IMR-90 (cell line): ENCODE results near the gene GMCL1. TPM values are rescaled to one million over a fixed set of nuclear protein-coding genes. Genes with fewer than 3 reads are reported as not detected.

ENCODE experiments used
- ATAC-seq: fragments of 200-7000 bp; cut with Tn5 transposase; 2 replicates; pipeline ENCODE4 v1.9.1; 2020; ENCODE audit warnings: low read depth, mild to moderate bottlenecking, moderate library complexity
- BruUV-seq: library from RNA; stranded (reverse); fragments of 400-500 nt; replicated peaks from 2 replicates; lab custom pipeline; 2021; lab: Mats Ljungman, UMichigan
- CTCF ChIA-PET: fragments of 300-600 bp; formaldehyde crosslinking; extraction: SDS; loops from one replicate; lab custom pipeline; 2021; ENCODE audit warnings: antibody characterized with exemption; lab: Yijun Ruan, JAX
- POLR2A ChIA-PET: fragments of 300-600 bp; sonication (Branson Sonifier 250); formaldehyde crosslinking; loops from one replicate; lab custom pipeline; 2022; ENCODE audit warnings: antibody characterized with exemption; ENCODE audit not compliant: unreplicated experiment; lab: Charles Lee
- DNase-seq: peaks from one replicate; pipeline ENCODE4 v3.0.0; 2013
- H2AFZ ChIP-seq: replicated peaks from 2 replicates; pipeline ENCODE3; 2013; ENCODE audit warnings: low read length, mild to moderate bottlenecking; ENCODE audit not compliant: poor library complexity
- H2AK5ac ChIP-seq: 2 replicates; pipeline ENCODE4 v1.6.1; 2013; ENCODE audit warnings: low read depth, low read length, inconsistent platforms
- H2AK9ac ChIP-seq: replicated peaks from 2 replicates; pipeline ENCODE3; 2013; ENCODE audit warnings: mild to moderate bottlenecking, low read depth, low read length, moderate library complexity; ENCODE audit not compliant: poor library complexity
- H2BK120ac ChIP-seq: 2 replicates; pipeline ENCODE4 v1.6.1; 2013; ENCODE audit warnings: low read depth, low read length, inconsistent platforms
- H2BK15ac ChIP-seq: 3 replicates; pipeline ENCODE4 v1.6.1; 2013; ENCODE audit warnings: low read depth, low read length, inconsistent platforms
- H2BK20ac ChIP-seq: 2 replicates; pipeline ENCODE4 v1.6.1; 2013; ENCODE audit warnings: low read depth, mild to moderate bottlenecking, inconsistent platforms, low read length, moderate library complexity
- H2BK5ac ChIP-seq: 2 replicates; pipeline ENCODE4 v1.6.1; 2013; ENCODE audit warnings: mild to moderate bottlenecking, low read depth, low read length, inconsistent platforms; ENCODE audit not compliant: poor library complexity, severe bottlenecking
- H3K14ac ChIP-seq: replicated peaks from 2 replicates; pipeline ENCODE4 v1.6.1; 2013; ENCODE audit warnings: low read depth, low read length, inconsistent platforms
- H3K18ac ChIP-seq: 2 replicates; pipeline ENCODE4 v1.6.1; 2013; ENCODE audit warnings: low read depth, low read length, control low read depth
- H3K23ac ChIP-seq: 2 replicates; pipeline ENCODE4 v1.6.1; 2013; ENCODE audit warnings: low read depth, low read length, inconsistent platforms
- H3K27ac ChIP-seq: 2 replicates; pipeline ENCODE4 v1.5.1; 2013; ENCODE audit warnings: mild to moderate bottlenecking, control low read depth, low read length; ENCODE audit not compliant: insufficient read depth
- H3K27me3 ChIP-seq: 2 replicates; pipeline ENCODE4 v1.6.1; 2013; ENCODE audit warnings: low read length; ENCODE audit not compliant: control insufficient read depth, insufficient read depth
- H3K36me3 ChIP-seq: 2 replicates; pipeline ENCODE4 v1.6.1; 2013; ENCODE audit warnings: low read length, mixed read lengths; ENCODE audit not compliant: control insufficient read depth, insufficient read depth
- H3K4ac ChIP-seq: 2 replicates; pipeline ENCODE4 v1.6.1; 2013; ENCODE audit warnings: low read depth, low read length, inconsistent platforms
- H3K4me1 ChIP-seq: 2 replicates; pipeline ENCODE4 v1.6.1; 2013; ENCODE audit warnings: low read length, mixed read lengths; ENCODE audit not compliant: control insufficient read depth, insufficient read depth
- H3K4me2 ChIP-seq: 2 replicates; pipeline ENCODE4 v1.6.1; 2013; ENCODE audit warnings: low read depth, mild to moderate bottlenecking, control low read depth, low read length, moderate library complexity
- H3K4me3 ChIP-seq: 2 replicates; pipeline ENCODE4 v1.5.1; 2013; ENCODE audit warnings: low read depth, mild to moderate bottlenecking, control low read depth, low read length, moderate library complexity; ENCODE audit not compliant: insufficient read depth
- H3K56ac ChIP-seq: 2 replicates; pipeline ENCODE4 v1.6.1; 2013; ENCODE audit warnings: low read length, inconsistent platforms; ENCODE audit not compliant: insufficient read depth; ENCODE audit errors: extremely low read depth
- H3K79me1 ChIP-seq, 2 experiments: 2 replicates each; pipeline ENCODE4 v1.6.1; 2013; ENCODE audit warnings: low read length in 2 of 2, inconsistent platforms in 1 of 2, low read depth in 1 of 2
- H3K9ac ChIP-seq: 2 replicates; pipeline ENCODE4 v1.6.1; 2013; ENCODE audit warnings: low read depth, low read length, control low read depth
- H3K9me1 ChIP-seq: 2 replicates; pipeline ENCODE4 v1.6.1; 2013; ENCODE audit warnings: low read length, inconsistent platforms; ENCODE audit not compliant: insufficient read depth
- H3K9me3 ChIP-seq: 2 replicates; pipeline ENCODE4 v1.6.1; 2013; ENCODE audit warnings: low read length; ENCODE audit not compliant: control insufficient read depth, insufficient read depth
- H4K20me1 ChIP-seq: 2 replicates; pipeline ENCODE4 v1.6.1; 2013; ENCODE audit warnings: low read length, inconsistent platforms; ENCODE audit not compliant: insufficient read depth
- H4K5ac ChIP-seq: 2 replicates; pipeline ENCODE4 v1.6.1; 2013; ENCODE audit warnings: mild to moderate bottlenecking, low read depth, low read length, control low read depth
- H4K8ac ChIP-seq, 2 experiments: 2 replicates each; pipeline ENCODE4 v1.6.1; 2013; ENCODE audit warnings: low read depth in 2 of 2, low read length in 2 of 2, control low read depth in 1 of 2, inconsistent platforms in 1 of 2
- H4K91ac ChIP-seq: 2 replicates; pipeline ENCODE4 v1.6.1; 2013; ENCODE audit warnings: low read depth, low read length, inconsistent platforms; ENCODE audit not compliant: insufficient read depth
- CEBPB ChIP-seq: IDR thresholded peaks from 2 replicates; pipeline ENCODE4 v1.6.1; 2012; ENCODE audit warnings: low read depth, low read length, improper control_type of control experiment
- CHD1 ChIP-seq: IDR thresholded peaks from 2 replicates; pipeline ENCODE4 v1.6.1; 2012; ENCODE audit warnings: low read depth, low read length, improper control_type of control experiment
- POLR2A ChIP-seq: IDR thresholded peaks from 2 replicates; pipeline ENCODE4 v1.6.1; 2012; ENCODE audit warnings: mild to moderate bottlenecking, low read depth, low read length
- RFX5 ChIP-seq: IDR thresholded peaks from 2 replicates; pipeline ENCODE4 v1.8.0; 2012; ENCODE audit warnings: low read depth, mild to moderate bottlenecking, low read length, moderate library complexity
- WGBS, 2 experiments: methylation state at CpG; one replicate each; pipeline versions ENCODE4 v1.1.5 to v1.1.7; 2013; ENCODE audit warnings: missing lambda C conversion rate in 2 of 2; ENCODE audit not compliant: insufficient read length in 1 of 2; ENCODE audit errors: extremely low coverage in 2 of 2; 5-methylcytosine and 5-hydroxymethylcytosine counted together
- dilution Hi-C: fragments of 300-500 bp; cut with HindIII; formaldehyde crosslinking; loops from one replicate; pipeline ENCODE4 v1.14.3; 2018; ENCODE audit warnings: low sequenced_read_pairs; ENCODE audit not compliant: unreplicated experiment
- in situ Hi-C: fragments of 300-500 bp; cut with MboI; formaldehyde crosslinking; loops from 3 replicates; pipeline ENCODE4 v1.14.3; 2019; ENCODE audit warnings: low sequenced_read_pairs, inconsistent platforms, mixed read lengths
- intact Hi-C: fragments of 100-400 bp; cut with micrococcal nuclease; formaldehyde crosslinking; loops from 2 replicates; pipeline ENCODE4 v1.10.0; 2022
- polyA plus RNA-seq, 3 experiments: library from polyadenylated mRNA; depleted of rRNA; stranded (reverse); fragments of >200 nt; gene quantifications; 2 replicates each; pipeline ENCODE4 v1.2.3, GENCODE V29; 2012; ENCODE audit warnings: low replicate concordance in 1 of 3
- total RNA-seq: library from RNA; depleted of rRNA; stranded (reverse); fragments of >200 nt; gene quantifications from 2 replicates; pipeline ENCODE4 v1.2.3, GENCODE V29; 2012

Gene GMCL1
- total and polyA plus RNA-seq, 2 of the 4 experiments (the other 2 are of a cell fraction), result 2.8 to 3.4 TPM

GRCh38 chr2:69781321-69782248 lies 47.9 kb upstream of the GMCL1 start:
- no peak for ATAC-seq
- in situ Hi-C loops, result no loop called here
- DNase-seq, result no peak
- H3K4me1 ChIP-seq, result peaks cover 4% of the 10 kb centered on the region; the same call in 1 of the 2 replicates
- dilution Hi-C loops, result no loop called here
- no peak overlapping the region for H4K5ac ChIP-seq
- no peak overlapping the region for H2BK5ac ChIP-seq
- no TSS peak for BruUV-seq
- no peak overlapping the region for H3K14ac ChIP-seq
- H3K27ac ChIP-seq, result no peak overlapping the region
- peaks cover 0 to 14% of the 10 kb centered on the region in 2 experiments; a peak in 2 of 4 replicates for H3K79me1 ChIP-seq
- no peak overlapping the region for H3K18ac ChIP-seq
- POLR2A ChIA-PET, result no interaction called here
- H3K23ac ChIP-seq, result no peak overlapping the region
- H3K36me3 ChIP-seq, result no peaks in the 10 kb centered on the region
- CTCF ChIA-PET, result interaction anchor here (1.0 kb wide), 1 partner anchor 57 kb away, joined by 3 read pairs; no protein-coding TSS in a partner anchor
- H3K27me3 ChIP-seq, result no peaks in the 10 kb centered on the region
- no peak overlapping the region for H3K4me2 ChIP-seq
- no peak overlapping the region for H4K8ac ChIP-seq
- no peak overlapping the region for H2BK20ac ChIP-seq
- H3K9ac ChIP-seq, result no peak overlapping the region
- peak overlapping the region; percentile 61; the same call in 1 of the 2 replicates for H3K4ac ChIP-seq
- H3K56ac ChIP-seq, result no peak overlapping the region
- intact Hi-C loops, result no loop called here
- no peak overlapping the region for H3K4me3 ChIP-seq
- no peak overlapping the region for H4K91ac ChIP-seq
- H3K9me1 ChIP-seq, result peaks cover 10% of the 10 kb centered on the region
- H2BK15ac ChIP-seq, result no peak overlapping the region
- no peaks in the 10 kb centered on the region for H3K9me3 ChIP-seq
- no peak overlapping the region for H2AK9ac ChIP-seq
- no peak overlapping the region for H2AFZ ChIP-seq
- H2BK120ac ChIP-seq, result no peak overlapping the region
- H2AK5ac ChIP-seq, result 0 out of 2 replicates have a peak overlapping the region, but pooled peaks have one; percentile 27
- no peak for TF ChIP-seq POLR2A
- TF ChIP-seq RFX5, result no peak
- TF ChIP-seq CHD1, result no peak
- 0 out of 2 replicates have a peak, but pooled peaks have one; percentile 12 for TF ChIP-seq CEBPB
- no CpG with 5 or more reads among the region's 5 CpGs for WGBS, 2 experiments
- no peaks in the 10 kb centered on the region; the same call in 1 of the 2 replicates for H4K20me1 ChIP-seq
